GM18517 (cell line): ENCODE measurements around the gene MIGA1.
"Not testable (repeated sequence)": the region's sequence is repeated elsewhere in the genome, so short reads cannot be mapped to it uniquely, and the experiment has no call there.

Source experiments
- ATAC-seq: cut with Tn5 transposase; IDR thresholded peaks from one replicate; pipeline ENCODE4 v1.9.1; 2021; ENCODE audit warnings: mild to moderate bottlenecking, moderate library complexity; ENCODE audit not compliant: unreplicated experiment

The MIGA1 gene

GRCh38 chr1:77900687-77901293, 121.3 kb downstream of the MIGA1 start:
- no peak for ATAC-seq

GRCh38 chr1:77905603-77906002, 126.2 kb downstream of the MIGA1 start:
- ATAC-seq = no peak

- ATAC-seq = no peak
These were observed 126.6 kb downstream of the MIGA1 start for GRCh38 chr1:77906019-77906545.

GRCh38 chr1:77906624-77907023, 127.2 kb downstream of the MIGA1 start:
- ATAC-seq = no peak

GRCh38 chr1:77910116-77910515, 130.7 kb downstream of the MIGA1 start:
- ATAC-seq = no peak

GRCh38 chr1:77918918-77919317, 139.5 kb downstream of the MIGA1 start:
- ATAC-seq = not testable (repeated sequence)

GRCh38 chr1:77925518-77925917, 146.1 kb downstream of the MIGA1 start:
- ATAC-seq = no peak

- no peak for ATAC-seq
These were observed 146.5 kb downstream of the MIGA1 start for GRCh38 chr1:77925956-77926355.

GRCh38 chr1:77926561-77927357, 147.3 kb downstream of the MIGA1 start:
- no peak for ATAC-seq

- ATAC-seq = no peak
These were observed 148.0 kb downstream of the MIGA1 start for GRCh38 chr1:77927414-77927813.
